Measurements from ENCODE around the gene OPCML.

Gene OPCML

DNA sequence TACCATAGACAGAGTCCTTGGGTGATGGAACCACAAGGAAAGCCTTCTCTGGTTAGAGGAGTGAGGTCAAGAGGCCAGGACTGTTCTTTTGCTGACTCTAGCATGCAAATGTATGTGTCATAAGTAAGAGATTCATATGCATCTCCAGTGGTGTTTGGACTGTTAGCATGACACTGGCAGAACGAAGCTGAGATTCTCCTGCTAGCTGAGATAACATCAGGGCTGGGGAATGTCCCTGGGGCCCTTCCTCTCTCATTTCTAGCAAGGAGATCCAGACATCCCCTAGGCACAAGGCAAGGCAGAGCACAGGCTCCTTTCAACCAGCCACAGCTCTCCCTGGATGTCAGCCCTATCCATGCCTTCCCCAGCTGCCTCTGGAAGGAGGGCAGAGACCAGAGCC is 711.3 kb downstream of the OPCML start:
- H3K27me3 Mint-ChIP-seq (ENCODE audit: low read depth), result no peaks in the 10 kb centered on the region
- TF ChIP-seq, protein P1, sequence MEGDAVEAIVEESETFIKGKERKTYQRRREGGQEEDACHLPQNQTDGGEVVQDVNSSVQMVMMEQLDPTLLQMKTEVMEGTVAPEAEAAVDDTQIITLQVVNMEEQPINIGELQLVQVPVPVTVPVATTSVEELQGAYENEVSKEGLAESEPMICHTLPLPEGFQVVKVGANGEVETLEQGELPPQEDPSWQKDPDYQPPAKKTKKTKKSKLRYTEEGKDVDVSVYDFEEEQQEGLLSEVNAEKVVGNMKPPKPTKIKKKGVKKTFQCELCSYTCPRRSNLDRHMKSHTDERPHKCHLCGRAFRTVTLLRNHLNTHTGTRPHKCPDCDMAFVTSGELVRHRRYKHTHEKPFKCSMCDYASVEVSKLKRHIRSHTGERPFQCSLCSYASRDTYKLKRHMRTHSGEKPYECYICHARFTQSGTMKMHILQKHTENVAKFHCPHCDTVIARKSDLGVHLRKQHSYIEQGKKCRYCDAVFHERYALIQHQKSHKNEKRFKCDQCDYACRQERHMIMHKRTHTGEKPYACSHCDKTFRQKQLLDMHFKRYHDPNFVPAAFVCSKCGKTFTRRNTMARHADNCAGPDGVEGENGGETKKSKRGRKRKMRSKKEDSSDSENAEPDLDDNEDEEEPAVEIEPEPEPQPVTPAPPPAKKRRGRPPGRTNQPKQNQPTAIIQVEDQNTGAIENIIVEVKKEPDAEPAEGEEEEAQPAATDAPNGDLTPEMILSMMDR (IDR thresholded peaks at IDR 0.05; ENCODE audit: unreplicated experiment in 3 of 3), result no peak
- H3K27ac Mint-ChIP-seq, result peak overlapping the region in 1 of 3 experiments; percentile 1
- no peaks in the 10 kb centered on the region for H3K36me3 Mint-ChIP-seq (ENCODE audit: low read depth)
- H3K4me1 Mint-ChIP-seq, result peaks cover 13% of the 10 kb centered on the region
- H3K9me3 Mint-ChIP-seq, result no peaks in the 10 kb centered on the region
- no peak overlapping the region for H3K4me3 Mint-ChIP-seq

DNA sequence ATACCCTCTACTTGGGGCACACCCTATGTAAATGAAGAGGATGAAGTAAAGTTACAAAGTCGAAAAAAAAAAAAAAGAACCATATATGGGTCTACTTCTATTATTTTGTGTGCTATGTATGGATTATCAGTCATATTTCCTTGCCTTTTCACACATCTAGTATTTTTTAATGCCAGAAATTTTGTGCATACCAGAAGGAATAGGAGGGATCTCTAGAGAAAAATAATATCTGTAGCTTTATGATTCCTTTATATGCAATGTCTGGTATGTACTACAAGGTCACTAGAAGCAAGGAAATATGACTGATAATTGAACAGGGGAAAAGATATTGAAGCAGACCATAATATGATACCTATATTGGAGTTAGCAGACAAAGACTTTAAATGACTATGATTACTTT is 713.4 kb downstream of the OPCML start:
- Mint-ChIP-seq H3K4me3 (no peak overlapping the region), H3K27me3 (ENCODE audit: low read depth) (no peaks in the 10 kb centered on the region), H3K36me3 (ENCODE audit: low read depth) (no peaks in the 10 kb centered on the region), H3K27ac (no peak overlapping the region), H3K9me3 (no peaks in the 10 kb centered on the region), H3K4me1 (peaks cover 13% of the 10 kb centered on the region)
- TF ChIP-seq, protein P1 (IDR thresholded peaks at IDR 0.05; ENCODE audit: unreplicated experiment in 3 of 3), result no peak

GRCh38 chr11:132817387-132817786 is 714.9 kb downstream of the OPCML start:
- H3K27me3 Mint-ChIP-seq (ENCODE audit: low read depth), result peaks cover 5% of the 10 kb centered on the region
- no peaks in the 10 kb centered on the region for H3K36me3 Mint-ChIP-seq (ENCODE audit: low read depth)
- no peaks in the 10 kb centered on the region for H3K9me3 Mint-ChIP-seq
- TF ChIP-seq, protein P1 (IDR thresholded peaks at IDR 0.05; ENCODE audit: unreplicated experiment in 3 of 3), result no peak
- H3K4me3 Mint-ChIP-seq, result no peak overlapping the region
- peak overlapping the region in 1 of 3 experiments; percentile 25 for H3K27ac Mint-ChIP-seq
- peaks cover 13% of the 10 kb centered on the region for H3K4me1 Mint-ChIP-seq

- no peak overlapping the region for H3K4me3 Mint-ChIP-seq
- H3K36me3 Mint-ChIP-seq (ENCODE audit: low read depth), result no peaks in the 10 kb centered on the region
- H3K27me3 Mint-ChIP-seq (ENCODE audit: low read depth), result peaks cover 5% of the 10 kb centered on the region
- TF ChIP-seq, protein P1 (IDR thresholded peaks at IDR 0.05; ENCODE audit: unreplicated experiment in 3 of 3), result no peak
- peaks cover 13% of the 10 kb centered on the region for H3K4me1 Mint-ChIP-seq
- no peaks in the 10 kb centered on the region for H3K9me3 Mint-ChIP-seq
- peak overlapping the region; percentile 8 to 83 (median 26) for H3K27ac Mint-ChIP-seq
These were observed 717.9 kb downstream of the OPCML start for GRCh38 chr11:132814410-132814809.

GRCh38 chr11:132811649-132812048 is 720.7 kb downstream of the OPCML start:
- Mint-ChIP-seq H3K4me3 (no peak overlapping the region), H3K27me3 (ENCODE audit: low read depth) (peaks cover 5% of the 10 kb centered on the region), H3K4me1 (no peaks in the 10 kb centered on the region), H3K36me3 (ENCODE audit: low read depth) (no peaks in the 10 kb centered on the region), H3K9me3 (no peaks in the 10 kb centered on the region), H3K27ac (peak overlapping the region in 1 of 3 experiments; percentile 53)
- TF ChIP-seq, protein P1 (IDR thresholded peaks at IDR 0.05; ENCODE audit: unreplicated experiment in 3 of 3), result no peak

- H3K4me3 Mint-ChIP-seq, result no peak overlapping the region
- peaks cover 9% of the 10 kb centered on the region for H3K9me3 Mint-ChIP-seq
- peak overlapping the region in 1 of 3 experiments; percentile 57 for H3K27ac Mint-ChIP-seq
- H3K4me1 Mint-ChIP-seq, result no peaks in the 10 kb centered on the region
- TF ChIP-seq, protein P1 (IDR thresholded peaks at IDR 0.05; ENCODE audit: unreplicated experiment in 3 of 3), result no peak
- peaks cover 5% of the 10 kb centered on the region for H3K27me3 Mint-ChIP-seq (ENCODE audit: low read depth)
- peaks cover 4% of the 10 kb centered on the region for H3K36me3 Mint-ChIP-seq (ENCODE audit: low read depth)
These were observed 723.2 kb downstream of the OPCML start for GRCh38 chr11:132809070-132809469.
